CD4-positive, alpha-beta memory T cell (primary cell): ENCODE results near the gene VTI1A. TPM values are rescaled to one million over a fixed set of nuclear protein-coding genes. Genes with fewer than 3 reads are reported as not detected.
A peak's percentile ranks its signal among the peaks of the same experiment; 100 is the strongest.
"Not testable (repeated sequence)": the region's sequence is repeated elsewhere in the genome, so short reads cannot be mapped to it uniquely, and the experiment has no call there.

Source experiments
- CTCF ChIA-PET: fragments of 350-600 bp; sonication (Branson Sonifier 250); formaldehyde crosslinking; loops from one replicate; lab custom pipeline; 2021; ENCODE audit warnings: inconsistent platforms; ENCODE audit not compliant: partially characterized antibody; lab: Charles Lee
- POLR2A ChIA-PET: fragments of 350-600 bp; sonication (Branson Sonifier 250); formaldehyde crosslinking; loops from one replicate; lab custom pipeline; 2021; ENCODE audit not compliant: partially characterized antibody; lab: Charles Lee
- DNase-seq, 5 donors: peaks; one replicate each; pipeline versions ENCODE4 v3.0.0 to v3.0.0-alpha.2; 2020 to 2022; ENCODE audit warnings: mixed read lengths in 1 of 5
- H3K27ac ChIP-seq: one replicate; pipeline ENCODE4 v1.7.0; 2013; ENCODE audit warnings: low read depth, low read length
- H3K27me3 ChIP-seq: 2 replicates; pipeline ENCODE4 v1.7.0; 2013; ENCODE audit warnings: mild to moderate bottlenecking, low read length, moderate library complexity; ENCODE audit not compliant: insufficient read depth
- H3K36me3 ChIP-seq: 2 replicates; pipeline ENCODE4 v1.7.0; 2013; ENCODE audit warnings: mild to moderate bottlenecking, low read length, moderate library complexity; ENCODE audit not compliant: insufficient read depth
- H3K4me1 ChIP-seq: 2 replicates; pipeline ENCODE4 v1.7.0; 2013; ENCODE audit warnings: mild to moderate bottlenecking, low read length, moderate library complexity; ENCODE audit not compliant: insufficient read depth
- H3K4me3 ChIP-seq, 2 donors: one replicate each; pipeline ENCODE4 v1.7.0; 2013; ENCODE audit warnings: low read length in 2 of 2, mild to moderate bottlenecking in 1 of 2
- H3K9me3 ChIP-seq, 2 donors: one replicate each; pipeline ENCODE4 v1.7.0; 2013; ENCODE audit warnings: low read length in 2 of 2, control low read depth in 1 of 2; ENCODE audit not compliant: control insufficient read depth in 1 of 2
- H3K27ac Mint-ChIP-seq, 7 donors: one replicate each; pipeline ENCODE4 v1.8.0; 2020 to 2021; ENCODE audit warnings: mixed read lengths in 7 of 7, mild to moderate bottlenecking in 6 of 7, inconsistent platforms in 3 of 7, moderate library complexity in 3 of 7
- H3K27me3 Mint-ChIP-seq, 2 donors: one replicate each; pipeline ENCODE4 v1.8.0; 2020 to 2021; ENCODE audit warnings: mixed read lengths in 2 of 2
- H3K36me3 Mint-ChIP-seq, 2 donors: one replicate each; pipeline ENCODE4 v1.8.0; 2020 to 2021; ENCODE audit warnings: mixed read lengths in 2 of 2, inconsistent platforms in 1 of 2, mild to moderate bottlenecking in 1 of 2
- H3K4me1 Mint-ChIP-seq, 4 donors: one replicate each; pipeline ENCODE4 v1.8.0; 2020 to 2021; ENCODE audit warnings: mixed read lengths in 4 of 4, mild to moderate bottlenecking in 1 of 4
- H3K4me3 Mint-ChIP-seq, 8 donors: one replicate each; pipeline ENCODE4 v1.8.0; 2020 to 2021; ENCODE audit warnings: mixed read lengths in 8 of 8, mild to moderate bottlenecking in 7 of 8, moderate library complexity in 6 of 8, inconsistent platforms in 3 of 8
- H3K9me3 Mint-ChIP-seq, 8 donors: one replicate each; pipeline ENCODE4 v1.8.0; 2020 to 2021; ENCODE audit warnings: mixed read lengths in 8 of 8, mild to moderate bottlenecking in 5 of 8, inconsistent platforms in 3 of 8, moderate library complexity in 1 of 8
- intact Hi-C: fragments of 100-400 bp; cut with micrococcal nuclease; formaldehyde crosslinking; loops from one replicate; pipeline ENCODE4 v1.15.1; 2023
- polyA plus RNA-seq, 2 donors: library from polyadenylated mRNA; unstranded; fragments of 300-500 nt; fragmentation: Illumina TruSeq; gene quantifications; one replicate each; pipeline ENCODE4 v1.2.3, GENCODE V29; 2021
- total RNA-seq, 2 experiments: library from RNA; stranded (reverse); gene quantifications; one replicate each; pipeline ENCODE4 v1.2.3, GENCODE V29; 2021

VTI1A gene
- total and polyA plus RNA-seq, 4 experiments from 2014 or later: 24.4 to 48.5 (median 40.0) TPM

- CTCF ChIA-PET: no interaction called here
These were observed 51.8 kb downstream of the VTI1A start for GRCh38 chr10:112498806-112499205.

DNA sequence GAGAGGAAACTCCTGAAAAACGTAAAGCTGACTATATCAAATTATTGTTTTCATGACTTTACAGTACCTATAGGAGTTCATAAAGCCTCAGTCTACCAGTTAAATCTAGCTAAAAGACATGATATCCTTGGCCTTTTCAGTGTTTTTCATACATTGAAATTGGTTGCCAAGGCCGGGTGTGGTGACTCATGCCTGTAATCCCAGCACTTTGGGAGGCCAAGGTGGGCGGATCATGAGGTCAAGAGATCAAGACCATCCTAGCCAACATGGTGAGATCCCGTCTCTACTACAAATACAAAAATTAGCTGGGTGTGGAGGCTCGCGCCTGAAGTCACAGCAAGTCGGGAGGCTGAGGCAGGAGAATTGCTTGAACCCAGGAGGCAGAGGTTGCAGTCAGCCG is 53.0 kb downstream of the VTI1A start:
- POLR2A ChIA-PET, H3K9me3 Mint-ChIP-seq: not testable (repeated sequence)
- peaks cover 8 to 20% (median 17%) of the 10 kb centered on the region in 4 donors for H3K4me1 Mint-ChIP-seq

More at GRCh38 chr10:112498806-112499205, 51.8 kb downstream of the VTI1A start:
- no peak for DNase-seq
- Histone ChIP-seq H3K4me1 (no peaks in the 10 kb centered on the region), H3K4me3 (no peak overlapping the region), H3K27me3 (no peaks in the 10 kb centered on the region), H3K27ac (no peak overlapping the region), H3K9me3 (no peaks in the 10 kb centered on the region), H3K36me3 (no peaks in the 10 kb centered on the region)
- POLR2A ChIA-PET: no interaction called here
- H3K4me1 Mint-ChIP-seq: peaks cover 7 to 15% (median 13%) of the 10 kb centered on the region in 4 donors
- H3K27me3 Mint-ChIP-seq: no peaks in the 10 kb centered on the region
- peaks cover 0 to 2% (median 0%) of the 10 kb centered on the region in 8 donors for H3K9me3 Mint-ChIP-seq
- H3K4me3 Mint-ChIP-seq: no peak overlapping the region
- peaks cover 6 to 15% of the 10 kb centered on the region in 2 donors for H3K36me3 Mint-ChIP-seq
- no peak overlapping the region for H3K27ac Mint-ChIP-seq
- intact Hi-C loops: no loop called here

GRCh38 chr10:112502536-112502935 is 55.5 kb downstream of the VTI1A start:
- no peaks in the 10 kb centered on the region for H3K36me3 ChIP-seq
- CTCF ChIA-PET: no interaction called here
- Mint-ChIP-seq H3K27ac (no peak overlapping the region), H3K9me3 (peaks cover 0 to 2% (median 0%) of the 10 kb centered on the region in 8 donors), H3K4me1 (peaks cover 13 to 20% (median 16%) of the 10 kb centered on the region in 4 donors), H3K4me3 (no peak overlapping the region), H3K27me3 (no peaks in the 10 kb centered on the region), H3K36me3 (peaks cover 6 to 21% of the 10 kb centered on the region in 2 donors)
- H3K4me3 ChIP-seq: no peak overlapping the region
- H3K4me1 ChIP-seq: no peaks in the 10 kb centered on the region
- no peak for DNase-seq
- no peaks in the 10 kb centered on the region for H3K27me3 ChIP-seq
- POLR2A ChIA-PET: no interaction called here
- no peaks in the 10 kb centered on the region for H3K9me3 ChIP-seq
- intact Hi-C loops: no loop called here
- H3K27ac ChIP-seq: no peak overlapping the region

More for the DNA sequence above, 53.0 kb downstream of the VTI1A start:
- H3K4me1 ChIP-seq, H3K27ac Mint-ChIP-seq, H3K4me3 ChIP-seq, H3K9me3 ChIP-seq, intact Hi-C loops, H3K36me3 ChIP-seq, H3K27me3 ChIP-seq, CTCF ChIA-PET, H3K4me3 Mint-ChIP-seq, H3K27ac ChIP-seq, H3K27me3 Mint-ChIP-seq, DNase-seq: not testable (repeated sequence)
- peaks cover 6 to 19% of the 10 kb centered on the region in 2 donors for H3K36me3 Mint-ChIP-seq

DNA sequence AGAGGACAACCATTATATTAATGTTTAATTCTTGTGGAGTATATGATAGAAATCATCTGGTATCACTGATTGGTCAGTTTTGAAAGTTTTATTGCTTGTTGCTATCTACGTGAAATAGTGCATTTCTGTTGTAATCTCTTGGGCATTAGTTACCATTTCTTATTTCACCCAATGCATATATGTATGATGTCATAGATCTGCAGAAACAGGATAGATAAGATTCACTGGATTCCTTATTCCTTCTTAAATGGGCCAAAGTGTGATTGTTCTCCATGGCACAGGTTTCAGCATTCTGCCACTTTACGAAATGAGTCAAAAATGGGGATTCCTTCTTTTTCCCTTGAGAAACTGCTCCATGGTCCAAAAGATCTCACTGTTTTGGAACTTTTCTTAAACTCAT is 56.6 kb downstream of the VTI1A start:
- no peak overlapping the region for H3K4me3 ChIP-seq
- no peak overlapping the region for H3K27ac Mint-ChIP-seq
- H3K4me3 Mint-ChIP-seq: no peak overlapping the region
- POLR2A ChIA-PET: no interaction called here
- no peaks in the 10 kb centered on the region for H3K27me3 ChIP-seq
- CTCF ChIA-PET: no interaction called here
- no peak for DNase-seq
- intact Hi-C loops: no loop called here
- H3K9me3 Mint-ChIP-seq: peaks cover 0 to 2% (median 0%) of the 10 kb centered on the region in 8 donors
- H3K36me3 ChIP-seq: no peaks in the 10 kb centered on the region
- no peaks in the 10 kb centered on the region for H3K9me3 ChIP-seq
- no peaks in the 10 kb centered on the region for H3K4me1 ChIP-seq
- H3K27me3 Mint-ChIP-seq: no peaks in the 10 kb centered on the region
- H3K4me1 Mint-ChIP-seq: peaks cover 14 to 21% (median 17%) of the 10 kb centered on the region in 4 donors
- no peak overlapping the region for H3K27ac ChIP-seq
- peaks cover 7 to 26% of the 10 kb centered on the region in 2 donors for H3K36me3 Mint-ChIP-seq

DNA sequence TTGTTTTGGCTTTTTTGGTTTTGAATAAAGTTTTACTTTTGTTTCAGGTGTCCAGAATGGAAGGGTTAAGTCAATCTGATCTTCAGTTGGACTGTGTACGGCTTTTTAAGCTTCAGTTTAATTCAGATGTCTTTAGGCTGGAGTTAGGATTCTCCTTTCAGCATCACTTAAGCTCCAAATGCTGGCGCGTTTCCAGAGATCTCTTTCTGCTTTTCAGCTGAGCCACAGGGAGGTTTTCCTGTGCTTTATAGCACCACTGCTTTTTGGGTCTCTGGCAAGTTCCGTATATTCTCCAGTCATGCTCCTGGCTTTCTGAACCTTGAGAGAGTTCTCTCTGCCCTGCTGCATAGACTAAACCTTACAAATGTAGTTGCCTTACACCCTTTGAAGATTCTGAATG is 60.0 kb downstream of the VTI1A start:
- H3K27me3 ChIP-seq: no peaks in the 10 kb centered on the region
- Mint-ChIP-seq H3K4me1 (peaks cover 18 to 26% (median 22%) of the 10 kb centered on the region in 4 donors), H3K27me3 (no peaks in the 10 kb centered on the region), H3K36me3 (peaks cover 5 to 18% of the 10 kb centered on the region in 2 donors), H3K9me3 (peaks cover 0 to 2% (median 0%) of the 10 kb centered on the region in 8 donors), H3K27ac (no peak overlapping the region), H3K4me3 (no peak overlapping the region)
- H3K4me1 ChIP-seq: no peaks in the 10 kb centered on the region
- no peak overlapping the region for H3K27ac ChIP-seq
- no peaks in the 10 kb centered on the region for H3K36me3 ChIP-seq
- ChIA-PET POLR2A (no interaction called here), CTCF (interaction anchor here (0.8 kb wide), 1 partner anchor 36 kb away, joined by 5 read pairs; no protein-coding TSS in a partner anchor)
- no peaks in the 10 kb centered on the region for H3K9me3 ChIP-seq
- intact Hi-C loops: no loop called here
- no peak overlapping the region for H3K4me3 ChIP-seq
- DNase-seq: no peak

DNA sequence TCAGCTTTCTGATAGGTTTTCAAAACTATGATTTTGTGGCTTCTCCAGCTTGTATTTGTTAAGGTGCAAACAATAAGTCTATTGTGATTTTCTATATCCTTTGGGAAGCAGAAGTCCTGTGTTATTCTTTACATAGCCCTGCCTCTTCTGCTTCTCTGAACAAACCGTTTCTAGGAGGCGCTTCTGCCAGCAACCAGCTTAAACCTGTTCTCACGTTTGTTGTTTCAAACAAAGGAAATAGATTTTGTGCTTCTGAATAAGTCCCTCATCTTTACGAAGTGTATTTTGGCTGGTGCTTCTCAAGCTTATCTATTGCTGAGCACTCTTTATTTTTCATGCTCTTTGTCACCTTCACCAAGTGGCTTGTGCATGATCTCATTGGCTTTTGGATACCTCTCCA is 61.0 kb downstream of the VTI1A start:
- no peaks in the 10 kb centered on the region for H3K9me3 ChIP-seq
- CTCF ChIA-PET: no interaction called here
- no peaks in the 10 kb centered on the region for H3K27me3 Mint-ChIP-seq
- no peak overlapping the region for H3K27ac Mint-ChIP-seq
- intact Hi-C loops: no loop called here
- H3K36me3 ChIP-seq: no peaks in the 10 kb centered on the region
- no peak overlapping the region for H3K4me3 Mint-ChIP-seq
- no peak overlapping the region for H3K27ac ChIP-seq
- POLR2A ChIA-PET: no interaction called here
- DNase-seq: no peak
- H3K4me3 ChIP-seq: no peak overlapping the region
- no peaks in the 10 kb centered on the region for H3K4me1 ChIP-seq
- H3K36me3 Mint-ChIP-seq: peaks cover 5 to 18% of the 10 kb centered on the region in 2 donors
- peaks cover 0 to 2% (median 0%) of the 10 kb centered on the region in 8 donors for H3K9me3 Mint-ChIP-seq
- no peaks in the 10 kb centered on the region for H3K27me3 ChIP-seq
- peaks cover 22 to 26% (median 24%) of the 10 kb centered on the region in 4 donors for H3K4me1 Mint-ChIP-seq

DNA sequence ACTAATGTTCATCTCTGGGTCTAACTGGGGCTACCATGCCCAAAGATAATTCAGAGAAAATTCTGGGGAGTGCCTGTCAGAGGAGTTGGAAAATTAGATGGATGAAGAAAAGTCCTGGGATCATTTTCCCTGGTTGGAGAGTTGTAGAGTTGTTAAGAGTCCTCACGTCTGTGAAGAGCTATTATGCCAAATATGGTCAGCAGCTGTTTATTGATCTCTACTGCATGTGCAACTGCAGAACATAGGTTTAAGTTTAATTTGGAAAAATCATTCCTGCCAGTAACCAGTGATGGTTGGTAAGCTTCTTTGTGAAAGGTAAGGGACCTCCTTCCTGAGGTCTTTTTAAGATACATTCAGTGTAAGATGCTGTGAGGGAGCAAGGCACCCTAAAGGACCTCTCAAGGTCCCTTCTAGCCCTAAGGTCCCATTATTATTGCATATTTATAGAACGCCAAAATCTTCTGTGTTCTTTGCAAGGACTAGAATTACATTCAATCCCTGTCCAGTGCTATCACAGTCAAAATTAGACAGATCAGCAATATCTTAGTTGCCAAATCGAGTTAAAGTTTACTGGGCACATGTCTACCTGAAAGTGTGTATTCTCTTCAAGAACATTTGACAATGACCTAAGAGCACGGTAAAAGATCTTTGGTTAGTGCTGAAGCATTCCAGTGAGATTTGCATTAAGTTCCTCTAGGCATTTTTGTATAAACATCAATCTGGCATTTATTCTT is 62.7 kb downstream of the VTI1A start:
- ChIA-PET POLR2A (no interaction called here), CTCF (interaction anchor here (1.0 kb wide), 1 partner anchor 38 kb away, joined by 3 read pairs; no protein-coding TSS in a partner anchor)
- H3K4me3 ChIP-seq: no peak overlapping the region
- intact Hi-C loops: no loop called here
- no peaks in the 10 kb centered on the region for H3K9me3 ChIP-seq
- H3K27ac ChIP-seq: no peak overlapping the region
- peak overlapping the region in 1 of 7 donors; percentile 32 for H3K27ac Mint-ChIP-seq
- no peaks in the 10 kb centered on the region for H3K9me3 Mint-ChIP-seq
- no peak overlapping the region for H3K4me3 Mint-ChIP-seq
- H3K27me3 ChIP-seq: no peaks in the 10 kb centered on the region
- DNase-seq: no peak
- peaks cover 5 to 14% of the 10 kb centered on the region in 2 donors for H3K36me3 Mint-ChIP-seq
- H3K4me1 Mint-ChIP-seq: peaks cover 16 to 23% (median 21%) of the 10 kb centered on the region in 4 donors
- no peaks in the 10 kb centered on the region for H3K36me3 ChIP-seq
- no peaks in the 10 kb centered on the region for H3K27me3 Mint-ChIP-seq
- H3K4me1 ChIP-seq: no peaks in the 10 kb centered on the region
